T-cell (primary cell): ENCODE measurements around the gene PRKAB2. TPM values are rescaled to one million over a fixed set of nuclear protein-coding genes. Genes with fewer than 3 reads are reported as not detected.
"Not testable (repeated sequence)": the region's sequence is repeated elsewhere in the genome, so short reads cannot be mapped to it uniquely, and the experiment has no call there.

ENCODE experiments used
- ATAC-seq, 4 experiments: fragments of 200-7000 bp in 3 of 4; fragments of 150-1000 bp in 1 of 4; cut with Tn5 transposase; replicated peaks in 1 of 4; 1 replicate in 3 of 4; 2 replicates in 1 of 4; pipeline ENCODE4 v1.10.0; 2021; ENCODE audit warnings: moderate library complexity in 3 of 4, mild to moderate bottlenecking in 2 of 4, moderate number of reproducible peaks in 1 of 4
- CTCF ChIA-PET, 2 donors: fragments of 300-600 bp; sonication (Branson Sonifier 250); formaldehyde crosslinking; loops; one replicate each; lab custom pipeline; 2022; ENCODE audit warnings: antibody characterized with exemption in 2 of 2; lab: Charles Lee
- POLR2A ChIA-PET, 2 donors: fragments of 300-600 bp; sonication (Branson Sonifier 250); formaldehyde crosslinking; loops; one replicate each; lab custom pipeline; 2022; ENCODE audit warnings: antibody characterized with exemption in 2 of 2; lab: Charles Lee
- DNase-seq, 35 experiments: peaks; one replicate each; pipeline versions ENCODE4 v3.0.0 to v3.0.0-alpha.2; 2013 to 2023
- H3K27ac ChIP-seq: one replicate; pipeline ENCODE4 v1.5.1; 2013; ENCODE audit warnings: low read length
- H3K27me3 ChIP-seq, 2 experiments: replicated peaks in 1 of 2; 1 replicate in 1 of 2; 2 replicates in 1 of 2; pipeline versions ENCODE4 v1.6.1 to v1.7.0; 2013; ENCODE audit warnings: low read length in 1 of 2, mixed read lengths in 1 of 2; ENCODE audit not compliant: control insufficient read depth in 2 of 2, insufficient read depth in 2 of 2; ENCODE audit errors: extremely low read depth in 1 of 2
- H3K36me3 ChIP-seq, 2 donors: 1 replicate in 1 of 2; 2 replicates in 1 of 2; pipeline versions ENCODE4 v1.6.1 to v1.7.0; 2013; ENCODE audit warnings: low read length in 1 of 2; ENCODE audit not compliant: control insufficient read depth in 2 of 2, insufficient read depth in 1 of 2; ENCODE audit errors: extremely low read depth in 1 of 2
- H3K4me1 ChIP-seq, 2 experiments: 1 replicate in 1 of 2; 2 replicates in 1 of 2; pipeline versions ENCODE4 v1.6.1 to v1.7.0; 2013; ENCODE audit warnings: low read length in 2 of 2, mixed read lengths in 1 of 2; ENCODE audit not compliant: insufficient read depth in 2 of 2, control insufficient read depth in 1 of 2; ENCODE audit errors: extremely low read depth in 1 of 2
- H3K4me3 ChIP-seq, 2 donors: 1 replicate in 1 of 2; 2 replicates in 1 of 2; pipeline versions ENCODE4 v1.5.1 to v1.7.0; 2013; ENCODE audit warnings: mild to moderate bottlenecking in 2 of 2, low read length in 1 of 2, moderate library complexity in 1 of 2; ENCODE audit not compliant: control insufficient read depth in 1 of 2; ENCODE audit errors: extremely low read depth in 1 of 2
- H3K9me3 ChIP-seq: 2 replicates; pipeline ENCODE4 v1.7.0; 2013
- H3K27ac Mint-ChIP-seq, 2 donors: one replicate each; pipeline ENCODE4 v1.8.0; 2020 to 2021; ENCODE audit warnings: mild to moderate bottlenecking in 2 of 2, mixed read lengths in 2 of 2
- H3K27me3 Mint-ChIP-seq, 2 donors: one replicate each; pipeline ENCODE4 v1.8.0; 2021 to 2022; ENCODE audit warnings: mixed read lengths in 2 of 2
- H3K36me3 Mint-ChIP-seq: one replicate; pipeline ENCODE4 v1.8.0; 2021; ENCODE audit warnings: mixed read lengths
- H3K4me1 Mint-ChIP-seq, 3 donors: one replicate each; pipeline ENCODE4 v1.8.0; 2020 to 2022; ENCODE audit warnings: mixed read lengths in 3 of 3, mild to moderate bottlenecking in 1 of 3
- H3K4me3 Mint-ChIP-seq, 3 donors: one replicate each; pipeline ENCODE4 v1.8.0; 2020 to 2022; ENCODE audit warnings: mild to moderate bottlenecking in 3 of 3, mixed read lengths in 3 of 3, moderate library complexity in 3 of 3
- H3K9me3 Mint-ChIP-seq, 3 donors: one replicate each; pipeline ENCODE4 v1.8.0; 2020 to 2022; ENCODE audit warnings: mixed read lengths in 3 of 3
- WGBS: methylation state at CpG from one replicate; pipeline ENCODE4 v1.1.5; 2013; ENCODE audit warnings: missing lambda C conversion rate; ENCODE audit not compliant: insufficient coverage; 5-methylcytosine and 5-hydroxymethylcytosine counted together
- total RNA-seq, 35 experiments: library from RNA in 6 of 35; stranded (reverse) in 6 of 35; fragments of 120-200 nt in 1 of 35; gene quantifications; one replicate each; pipeline versions ENCODE4 v1.2.1 to v1.2.4 and lab custom pipeline; 2013 to 2026

Gene PRKAB2
- total RNA-seq, 5 donors from 2014 or later (not counting 1 experiment from before 2014, with no cell fraction given): 13.6 to 22.0 (median 18.4) TPM

GRCh38 chr1:147168626-147169058 is 3.6 kb downstream of the PRKAB2 start:
- Mint-ChIP-seq H3K9me3 (no peaks in the 10 kb centered on the region), H3K4me3 (no peak overlapping the region), H3K27ac (no peak overlapping the region), H3K36me3 (peaks cover 22% of the 10 kb centered on the region), H3K4me1 (peaks cover 29 to 38% (median 33%) of the 10 kb centered on the region in 3 donors), H3K27me3 (no peaks in the 10 kb centered on the region)
- Histone ChIP-seq H3K4me1 (peaks cover 8 to 18% of the 10 kb centered on the region in 2 experiments), H3K36me3 (peaks cover 0 to 22% of the 10 kb centered on the region in 2 donors), H3K4me3 (no peak overlapping the region), H3K27ac (no peak overlapping the region), H3K9me3 (no peaks in the 10 kb centered on the region), H3K27me3 (no peaks in the 10 kb centered on the region)
- ChIA-PET CTCF (interaction anchor here in 1 of 2 donors (0.8 to 1.6 kb wide), 3 partner anchors 71 to 75 kb away, joined by 3 to 7 read pairs (median 4); partner anchors contain the start of gene CHD1L), POLR2A (no interaction called here)
- DNase-seq: no peak
- ATAC-seq: no peak
- WGBS: 100% methylated on average over 1 of the region's 2 CpGs

- Mint-ChIP-seq H3K36me3 (peaks cover 33% of the 10 kb centered on the region), H3K4me1 (peaks cover 18 to 27% (median 22%) of the 10 kb centered on the region in 3 donors), H3K9me3 (no peaks in the 10 kb centered on the region), H3K4me3 (no peak overlapping the region), H3K27me3 (no peaks in the 10 kb centered on the region), H3K27ac (no peak overlapping the region)
- Histone ChIP-seq H3K9me3 (no peaks in the 10 kb centered on the region), H3K4me3 (no peak overlapping the region), H3K4me1 (peaks cover 6 to 12% of the 10 kb centered on the region in 2 experiments), H3K36me3 (peaks cover 0 to 25% of the 10 kb centered on the region in 2 donors), H3K27me3 (no peaks in the 10 kb centered on the region), H3K27ac (no peak overlapping the region)
- no peak for ATAC-seq
- ChIA-PET POLR2A (no interaction called here), CTCF (no interaction called here)
- no CpG with 5 or more reads among the region's 1 CpG for WGBS
- DNase-seq: no peak
Measured at GRCh38 chr1:147167365-147167764, 4.9 kb downstream of the PRKAB2 start.

GRCh38 chr1:147163019-147163418 is 9.3 kb downstream of the PRKAB2 start:
- Histone ChIP-seq H3K27ac (no peak overlapping the region), H3K4me3 (no peak overlapping the region), H3K27me3 (no peaks in the 10 kb centered on the region), H3K36me3 (peaks cover 10 to 67% of the 10 kb centered on the region in 2 donors), H3K4me1 (no peaks in the 10 kb centered on the region), H3K9me3 (no peaks in the 10 kb centered on the region)
- Mint-ChIP-seq H3K4me3 (no peak overlapping the region), H3K27ac (no peak overlapping the region), H3K4me1 (peaks cover 0 to under 1% (median 0%) of the 10 kb centered on the region in 3 donors), H3K36me3 (peaks cover 67% of the 10 kb centered on the region), H3K27me3 (no peaks in the 10 kb centered on the region), H3K9me3 (no peaks in the 10 kb centered on the region)
- no peak for ATAC-seq
- no peak for DNase-seq
- WGBS: no CpG with 5 or more reads among the region's 1 CpG
- ChIA-PET POLR2A (no interaction called here), CTCF (interaction anchor here in 1 of 2 donors (1.1 kb wide), 1 partner anchor 79 kb away, joined by 4 read pairs; no protein-coding TSS in a partner anchor)

- H3K4me3 Mint-ChIP-seq: no peak overlapping the region
- peaks cover 73% of the 10 kb centered on the region for H3K36me3 Mint-ChIP-seq
- ChIA-PET POLR2A (no interaction called here), CTCF (interaction anchor here in 1 of 2 donors (1.1 kb wide), 1 partner anchor 80 kb away, joined by 4 read pairs; no protein-coding TSS in a partner anchor)
- Histone ChIP-seq H3K4me3 (no peak overlapping the region), H3K27me3 (no peaks in the 10 kb centered on the region), H3K36me3 (peaks cover 10 to 73% of the 10 kb centered on the region in 2 donors), H3K4me1 (no peaks in the 10 kb centered on the region), H3K9me3 (no peaks in the 10 kb centered on the region), H3K27ac (no peak overlapping the region)
- H3K9me3 Mint-ChIP-seq: no peaks in the 10 kb centered on the region
- DNase-seq (no peak), ATAC-seq (no peak)
- H3K27ac Mint-ChIP-seq: no peak overlapping the region
- H3K27me3 Mint-ChIP-seq: no peaks in the 10 kb centered on the region
- H3K4me1 Mint-ChIP-seq: no peaks in the 10 kb centered on the region
Measured at GRCh38 chr1:147162093-147162492, 10.2 kb downstream of the PRKAB2 start.

- ATAC-seq, H3K4me3 ChIP-seq, H3K4me3 Mint-ChIP-seq, CTCF ChIA-PET, POLR2A ChIA-PET, DNase-seq, H3K27ac Mint-ChIP-seq, H3K27me3 ChIP-seq, H3K4me1 ChIP-seq, H3K27me3 Mint-ChIP-seq, H3K9me3 ChIP-seq, H3K4me1 Mint-ChIP-seq, H3K9me3 Mint-ChIP-seq, H3K27ac ChIP-seq: not testable (repeated sequence)
- no CpG with 5 or more reads among the region's 2 CpGs for WGBS
- peaks cover 72% of the 10 kb centered on the region for H3K36me3 Mint-ChIP-seq
- peaks cover 10 to 64% of the 10 kb centered on the region in 2 donors for H3K36me3 ChIP-seq
Measured at GRCh38 chr1:147157116-147157515, 15.2 kb downstream of the PRKAB2 start.

- H3K4me1 ChIP-seq: no peaks in the 10 kb centered on the region
- Mint-ChIP-seq H3K27ac (no peak overlapping the region), H3K36me3 (peaks cover 70% of the 10 kb centered on the region), H3K4me3 (no peak overlapping the region), H3K4me1 (no peaks in the 10 kb centered on the region), H3K9me3 (no peaks in the 10 kb centered on the region), H3K27me3 (no peaks in the 10 kb centered on the region)
- no peak overlapping the region for H3K4me3 ChIP-seq
- ATAC-seq: no peak
- H3K36me3 ChIP-seq: peaks cover 10 to 59% of the 10 kb centered on the region in 2 donors
- CTCF ChIA-PET: no interaction called here
- no peaks in the 10 kb centered on the region for H3K9me3 ChIP-seq
- H3K27me3 ChIP-seq: no peaks in the 10 kb centered on the region
- 100% methylated on average over 1 of the region's 3 CpGs for WGBS
- H3K27ac ChIP-seq: no peak overlapping the region
- POLR2A ChIA-PET: no interaction called here
- DNase-seq: no peak
Measured at GRCh38 chr1:147156642-147157041, 15.6 kb downstream of the PRKAB2 start.
